Fibroblast of skin of scalp (primary cell): ENCODE measurements around the gene GSTO1.

Experiments
- DNase-seq: peaks from one replicate; pipeline ENCODE4 v3.0.0-alpha.2; 2013

GSTO1 gene

GRCh38 chr10:104277785-104278184 lies 23.1 kb downstream of the GSTO1 start:
- DNase-seq, result no peak

- DNase-seq, result no peak
Observed at GRCh38 chr10:104279550-104280259, 25.0 kb downstream of the GSTO1 start.

GRCh38 chr10:104281694-104282093 lies 27.0 kb downstream of the GSTO1 start:
- no peak for DNase-seq

- no peak for DNase-seq
Observed at GRCh38 chr10:104284846-104285245, 30.2 kb downstream of the GSTO1 start.

GRCh38 chr10:104286939-104287338 lies 32.2 kb downstream of the GSTO1 start:
- no peak for DNase-seq

- no peak for DNase-seq
Observed at GRCh38 chr10:104288355-104288754, 33.7 kb downstream of the GSTO1 start.

GRCh38 chr10:104291439-104291951 lies 36.8 kb downstream of the GSTO1 start:
- peak; percentile 89 for DNase-seq

GRCh38 chr10:104293011-104293410 lies 38.3 kb downstream of the GSTO1 start:
- no peak for DNase-seq

- DNase-seq, result no peak
Observed at GRCh38 chr10:104293781-104294321, 39.2 kb downstream of the GSTO1 start.

GRCh38 chr10:104296687-104297436 lies 42.2 kb downstream of the GSTO1 start:
- DNase-seq, result no peak

- DNase-seq, result peak; percentile 90
Observed at GRCh38 chr10:104297697-104298660, 43.3 kb downstream of the GSTO1 start.

GRCh38 chr10:104299031-104299904 lies 44.6 kb downstream of the GSTO1 start:
- peak; percentile 70 for DNase-seq

- peak; percentile 86 for DNase-seq
Observed at GRCh38 chr10:104300002-104300735, 45.5 kb downstream of the GSTO1 start.

GRCh38 chr10:104300736-104301292 lies 46.1 kb downstream of the GSTO1 start:
- DNase-seq, result peak; percentile 93

- DNase-seq, result no peak
Observed at GRCh38 chr10:104301907-104302690, 47.4 kb downstream of the GSTO1 start.

GRCh38 chr10:104303594-104304355 lies 49.1 kb downstream of the GSTO1 start:
- DNase-seq, result no peak

- no peak for DNase-seq
Observed at GRCh38 chr10:104304356-104304745, 49.7 kb downstream of the GSTO1 start.

GRCh38 chr10:104304927-104305326 lies 50.2 kb downstream of the GSTO1 start:
- no peak for DNase-seq

- DNase-seq, result no peak
Observed at GRCh38 chr10:104306897-104307296, 52.2 kb downstream of the GSTO1 start.
